Measurements from ENCODE around the gene PARD3. TPM values are rescaled to one million over a fixed set of nuclear protein-coding genes. Genes with fewer than 3 reads are reported as not detected.
A peak's percentile ranks its signal among the peaks of the same experiment; 100 is the strongest.

The PARD3 gene
- total RNA-seq, 2 experiments from 2014 or later, result 0.93 to 1.2 TPM

- CTCF ChIA-PET, result no interaction called here
- DNase-seq, result no peak
- intact Hi-C loops (cut with micrococcal nuclease), result no loop called here
- H3K27ac Mint-ChIP-seq, result no peak overlapping the region
- H3K36me3 Mint-ChIP-seq, result no peaks in the 10 kb centered on the region
- no peaks in the 10 kb centered on the region for H3K9me3 Mint-ChIP-seq
- no peak overlapping the region for H3K4me3 Mint-ChIP-seq
- H3K4me1 Mint-ChIP-seq (ENCODE audit: low read depth), result no peaks in the 10 kb centered on the region
- POLR2A ChIA-PET, result no interaction called here
- H3K27me3 Mint-ChIP-seq, result peaks cover 5% of the 10 kb centered on the region
Measured at GRCh38 chr10:34141032-34141680, 673.9 kb downstream of the PARD3 start.

GRCh38 chr10:34139559-34139958 is 675.5 kb downstream of the PARD3 start:
- Mint-ChIP-seq H3K36me3 (no peaks in the 10 kb centered on the region), H3K27me3 (peaks cover 9% of the 10 kb centered on the region), H3K27ac (no peak overlapping the region), H3K4me3 (no peak overlapping the region), H3K4me1 (ENCODE audit: low read depth) (no peaks in the 10 kb centered on the region), H3K9me3 (no peaks in the 10 kb centered on the region)
- DNase-seq, result no peak
- ChIA-PET POLR2A (no interaction called here), CTCF (no interaction called here)
- intact Hi-C loops (cut with micrococcal nuclease), result no loop called here

GRCh38 chr10:34137955-34138354 is 677.1 kb downstream of the PARD3 start:
- Mint-ChIP-seq H3K36me3 (no peaks in the 10 kb centered on the region), H3K4me1 (ENCODE audit: low read depth) (no peaks in the 10 kb centered on the region), H3K4me3 (no peak overlapping the region), H3K27ac (no peak overlapping the region), H3K9me3 (no peaks in the 10 kb centered on the region), H3K27me3 (peaks cover 15% of the 10 kb centered on the region)
- intact Hi-C loops (cut with micrococcal nuclease), result no loop called here
- ChIA-PET CTCF (no interaction called here), POLR2A (no interaction called here)
- no peak for DNase-seq

- H3K27ac Mint-ChIP-seq, result no peak overlapping the region
- H3K9me3 Mint-ChIP-seq, result no peaks in the 10 kb centered on the region
- DNase-seq, result no peak
- H3K4me1 Mint-ChIP-seq (ENCODE audit: low read depth), result no peaks in the 10 kb centered on the region
- CTCF ChIA-PET, result no interaction called here
- H3K27me3 Mint-ChIP-seq, result peaks cover 15% of the 10 kb centered on the region
- POLR2A ChIA-PET, result no interaction called here
- no peak overlapping the region for H3K4me3 Mint-ChIP-seq
- intact Hi-C loops (cut with micrococcal nuclease), result no loop called here
- H3K36me3 Mint-ChIP-seq, result no peaks in the 10 kb centered on the region
Measured at GRCh38 chr10:34137201-34137600, 677.9 kb downstream of the PARD3 start.

GRCh38 chr10:34135515-34135914 is 679.6 kb downstream of the PARD3 start:
- H3K36me3 Mint-ChIP-seq, result no peaks in the 10 kb centered on the region
- H3K27ac Mint-ChIP-seq, result no peak overlapping the region
- peaks cover 14% of the 10 kb centered on the region for H3K27me3 Mint-ChIP-seq
- H3K9me3 Mint-ChIP-seq, result no peaks in the 10 kb centered on the region
- H3K4me1 Mint-ChIP-seq (ENCODE audit: low read depth), result no peaks in the 10 kb centered on the region
- ChIA-PET CTCF (no interaction called here), POLR2A (no interaction called here)
- DNase-seq, result no peak
- H3K4me3 Mint-ChIP-seq, result no peak overlapping the region
- intact Hi-C loops (cut with micrococcal nuclease), result no loop called here

- Mint-ChIP-seq H3K27ac (no peak overlapping the region), H3K9me3 (no peaks in the 10 kb centered on the region), H3K4me1 (ENCODE audit: low read depth) (no peaks in the 10 kb centered on the region), H3K36me3 (no peaks in the 10 kb centered on the region), H3K27me3 (peaks cover 17% of the 10 kb centered on the region), H3K4me3 (no peak overlapping the region)
- POLR2A ChIA-PET, result no interaction called here
- DNase-seq, result no peak
- intact Hi-C loops (cut with micrococcal nuclease), result no loop called here
- CTCF ChIA-PET, result no interaction called here
Measured at GRCh38 chr10:34134602-34135001, 680.5 kb downstream of the PARD3 start.

GRCh38 chr10:34133406-34133805 is 681.7 kb downstream of the PARD3 start:
- H3K27ac Mint-ChIP-seq, result no peak overlapping the region
- ChIA-PET POLR2A (no interaction called here), CTCF (interaction anchor here (0.6 kb wide), 1 partner anchor 880 kb away, joined by 3 read pairs; no protein-coding TSS in a partner anchor)
- H3K9me3 Mint-ChIP-seq, result no peaks in the 10 kb centered on the region
- DNase-seq, result no peak
- no peaks in the 10 kb centered on the region for H3K36me3 Mint-ChIP-seq
- H3K27me3 Mint-ChIP-seq, result peaks cover 17% of the 10 kb centered on the region
- H3K4me1 Mint-ChIP-seq (ENCODE audit: low read depth), result no peaks in the 10 kb centered on the region
- intact Hi-C loops (cut with micrococcal nuclease), result no loop called here
- H3K4me3 Mint-ChIP-seq, result no peak overlapping the region

GRCh38 chr10:34131152-34131551 is 683.9 kb downstream of the PARD3 start:
- DNase-seq, result no peak
- Mint-ChIP-seq H3K4me1 (ENCODE audit: low read depth) (no peaks in the 10 kb centered on the region), H3K27ac (no peak overlapping the region), H3K27me3 (peaks cover 17% of the 10 kb centered on the region), H3K36me3 (no peaks in the 10 kb centered on the region), H3K4me3 (no peak overlapping the region), H3K9me3 (no peaks in the 10 kb centered on the region)
- ChIA-PET POLR2A (no interaction called here), CTCF (no interaction called here)
- intact Hi-C loops (cut with micrococcal nuclease), result no loop called here

- Mint-ChIP-seq H3K36me3 (no peaks in the 10 kb centered on the region), H3K4me1 (ENCODE audit: low read depth) (peaks cover 7% of the 10 kb centered on the region), H3K27ac (no peak overlapping the region), H3K4me3 (no peak overlapping the region), H3K27me3 (peaks cover 9% of the 10 kb centered on the region), H3K9me3 (no peaks in the 10 kb centered on the region)
- intact Hi-C loops (cut with micrococcal nuclease), result loop anchor here (10.0 kb wide), 1 partner anchor 793 kb away; the partner anchor contains the start of gene NRP1
- POLR2A ChIA-PET, result no interaction called here
- CTCF ChIA-PET, result no interaction called here
- no peak for DNase-seq
Measured at GRCh38 chr10:34127676-34128075, 687.4 kb downstream of the PARD3 start.

- Mint-ChIP-seq H3K4me3 (no peak overlapping the region), H3K27ac (no peak overlapping the region), H3K4me1 (ENCODE audit: low read depth) (peaks cover 18% of the 10 kb centered on the region), H3K27me3 (peaks cover 9% of the 10 kb centered on the region), H3K36me3 (no peaks in the 10 kb centered on the region), H3K9me3 (no peaks in the 10 kb centered on the region)
- ChIA-PET POLR2A (no interaction called here), CTCF (no interaction called here)
- DNase-seq, result no peak
- intact Hi-C loops (cut with micrococcal nuclease), result loop anchor here (10.0 kb wide), 1 partner anchor 792 kb away; the partner anchor contains the start of gene NRP1
Measured at GRCh38 chr10:34126371-34127151, 688.5 kb downstream of the PARD3 start.

GRCh38 chr10:34125702-34126101 is 689.4 kb downstream of the PARD3 start:
- Mint-ChIP-seq H3K4me1 (ENCODE audit: low read depth) (peaks cover 24% of the 10 kb centered on the region), H3K4me3 (no peak overlapping the region), H3K9me3 (no peaks in the 10 kb centered on the region), H3K27ac (no peak overlapping the region), H3K27me3 (peaks cover 9% of the 10 kb centered on the region), H3K36me3 (no peaks in the 10 kb centered on the region)
- intact Hi-C loops (cut with micrococcal nuclease), result loop anchor here (10.0 kb wide), 1 partner anchor 791 kb away; the partner anchor contains the start of gene NRP1
- ChIA-PET POLR2A (no interaction called here), CTCF (no interaction called here)
- DNase-seq, result no peak

GRCh38 chr10:34124522-34125035 is 690.5 kb downstream of the PARD3 start:
- ChIA-PET CTCF (no interaction called here), POLR2A (no interaction called here)
- no peaks in the 10 kb centered on the region for H3K9me3 Mint-ChIP-seq
- peak overlapping the region; percentile 18 for H3K27ac Mint-ChIP-seq
- H3K4me1 Mint-ChIP-seq (ENCODE audit: low read depth), result peaks cover 24% of the 10 kb centered on the region
- H3K4me3 Mint-ChIP-seq, result no peak overlapping the region
- DNase-seq, result peak; percentile 15
- intact Hi-C loops (cut with micrococcal nuclease), result loop anchor here (5.0 to 10.0 kb wide), 4 partner anchors 72 to 857 kb away; partner anchors contain the start of gene NRP1
- no peaks in the 10 kb centered on the region for H3K36me3 Mint-ChIP-seq
- peaks cover 3% of the 10 kb centered on the region for H3K27me3 Mint-ChIP-seq
